GM12878 (cell line): ENCODE measurements around the gene LGALS3. TPM values are rescaled to one million over a fixed set of nuclear protein-coding genes. Genes with fewer than 3 reads are reported as not detected.

Source experiments
- ATAC-seq: fragments of 200-7000 bp; cut with Tn5 transposase; 3 replicates; pipeline ENCODE4 v1.9.1; 2020; ENCODE audit warnings: mild to moderate bottlenecking, moderate library complexity
- BruUV-seq: library from RNA; stranded (reverse); fragments of 400-500 nt; replicated peaks from 2 replicates; lab custom pipeline; 2021; lab: Mats Ljungman, UMichigan
- CTCF ChIA-PET: fragments of 300-600 bp; sonication (Branson Sonifier 250); formaldehyde crosslinking; extraction: SDS; loops from one replicate; lab custom pipeline; 2021; ENCODE audit warnings: inconsistent platforms; lab: Yijun Ruan, JAX
- POLR2A ChIA-PET: fragments of 350-600 bp; formaldehyde crosslinking; extraction: SDS; loops from one replicate; lab custom pipeline; 2021; ENCODE audit warnings: inconsistent platforms; lab: Charles Lee
- RAD21 ChIA-PET: fragments of 300-600 bp; sonication (Branson Sonifier 250); formaldehyde crosslinking; loops from one replicate; lab custom pipeline; 2023; ENCODE audit warnings: antibody characterized with exemption; ENCODE audit not compliant: unreplicated experiment; lab: Charles Lee
- SMC1A ChIA-PET: fragments of 300-600 bp; sonication (Branson Sonifier 250); formaldehyde crosslinking; loops from one replicate; lab custom pipeline; 2023; ENCODE audit not compliant: unreplicated experiment, uncharacterized antibody; lab: Charles Lee
- DNase-seq: peaks from one replicate; pipeline ENCODE4 v3.0.0-alpha.2; 2011; ENCODE audit warnings: low read depth, low spot score
- FAIRE-seq: peaks from 3 replicates; lab custom pipeline; 2011; peaks lifted over from hg19 to GRCh38; lab: Jason Lieb, UNC
- H2AFZ ChIP-seq: 2 replicates; pipeline ENCODE4 v1.6.0; 2011; ENCODE audit warnings: low read depth, low read length, control low read depth; ENCODE audit not compliant: control insufficient read depth
- H3K27ac ChIP-seq: 2 replicates; pipeline ENCODE4 v1.5.1; 2011; ENCODE audit warnings: control low read depth; ENCODE audit not compliant: control insufficient read depth, insufficient read depth
- H3K27me3 ChIP-seq, 2 experiments: replicated peaks in 1 of 2; 2 replicates each; pipeline versions ENCODE4 v1.6.0 to v1.6.1; 2011; ENCODE audit warnings: low read length in 1 of 2; ENCODE audit not compliant: control insufficient read depth in 2 of 2, insufficient read depth in 2 of 2
- H3K36me3 ChIP-seq, 2 experiments: 2 replicates each; pipeline ENCODE4 v1.5.1; 2011; ENCODE audit warnings: low read length in 1 of 2; ENCODE audit not compliant: control insufficient read depth in 2 of 2, insufficient read depth in 2 of 2
- H3K4me1 ChIP-seq: 2 replicates; pipeline ENCODE4 v1.6.1; 2011; ENCODE audit warnings: mild to moderate bottlenecking, low read length, moderate library complexity, mixed read lengths; ENCODE audit not compliant: control insufficient read depth, insufficient read depth
- H3K4me2 ChIP-seq: 2 replicates; pipeline ENCODE4 v1.6.0; 2011; ENCODE audit warnings: control low read depth; ENCODE audit not compliant: control insufficient read depth, insufficient read depth
- H3K4me3 ChIP-seq: fragments of 200-600 bp; sonication (generic); 2 replicates; pipeline ENCODE4 v1.5.1; 2016
- H3K79me2 ChIP-seq: 2 replicates; pipeline ENCODE4 v1.6.0; 2011; ENCODE audit warnings: low read length; ENCODE audit not compliant: control insufficient read depth, insufficient read depth
- H3K9ac ChIP-seq: 2 replicates; pipeline ENCODE4 v1.8.0; 2011; ENCODE audit warnings: low read length, control low read depth, mixed read lengths; ENCODE audit not compliant: control insufficient read depth, insufficient read depth
- H3K9me3 ChIP-seq: replicated peaks from 3 replicates; pipeline ENCODE4 v1.5.1; 2011; ENCODE audit warnings: mild to moderate bottlenecking, low read length; ENCODE audit not compliant: control insufficient read depth, insufficient read depth
- H4K20me1 ChIP-seq: 2 replicates; pipeline ENCODE4 v1.6.0; 2011; ENCODE audit not compliant: control insufficient read depth, insufficient read depth
- ATF7 ChIP-seq: fragments of 450-650 bp; IDR thresholded peaks from 2 replicates; pipeline ENCODE4 v1.6.1; 2016; ENCODE audit warnings: low read depth, mild to moderate bottlenecking
- CHD2 ChIP-seq: IDR thresholded peaks from 2 replicates; pipeline ENCODE4 v1.6.1; 2011; ENCODE audit warnings: low read depth, low read length, improper control_type of control experiment, borderline replicate concordance
- CHD4 ChIP-seq: fragments of 200-600 bp; sonication (generic); IDR thresholded peaks from 2 replicates; pipeline ENCODE4 v1.6.1; 2016; ENCODE audit warnings: mild to moderate bottlenecking
- LARP7 ChIP-seq: fragments of 450-650 bp; IDR thresholded peaks from 2 replicates; pipeline ENCODE4 v1.6.1; 2017; ENCODE audit warnings: mild to moderate bottlenecking
- NR2C1 ChIP-seq: fragments of 450-650 bp; IDR thresholded peaks from 2 replicates; pipeline ENCODE4 v1.6.1; 2017; ENCODE audit warnings: antibody characterized with exemption, mild to moderate bottlenecking, moderate library complexity
- NR2C2 ChIP-seq: IDR thresholded peaks from 2 replicates; pipeline ENCODE4 v1.6.1; 2011; ENCODE audit warnings: borderline replicate concordance, low read depth; ENCODE audit not compliant: control insufficient read depth, insufficient read length
- RAD51 ChIP-seq: fragments of 450-650 bp; IDR thresholded peaks from 2 replicates; pipeline ENCODE4 v1.6.1; 2016; ENCODE audit warnings: moderate library complexity, mild to moderate bottlenecking, inconsistent platforms
- RCOR1 ChIP-seq: conservative IDR thresholded peaks from 2 replicates; pipeline ENCODE4 v1.6.1; 2012; ENCODE audit warnings: low read depth, low read length, improper control_type of control experiment
- RUNX3 ChIP-seq: IDR thresholded peaks from 2 replicates; pipeline ENCODE4 v1.6.1; 2012; ENCODE audit warnings: low read length, inconsistent platforms
- SKIL ChIP-seq: fragments of 450-650 bp; IDR thresholded peaks from 2 replicates; pipeline ENCODE4 v1.6.1; 2017; ENCODE audit warnings: mild to moderate bottlenecking, low read depth, inconsistent platforms; ENCODE audit not compliant: poor library complexity, severe bottlenecking
- SUPT20H ChIP-seq: IDR thresholded peaks from 2 replicates; pipeline ENCODE4 v1.6.1; 2011; ENCODE audit warnings: low read depth, mild to moderate bottlenecking, low read length, moderate library complexity, borderline replicate concordance; ENCODE audit not compliant: control insufficient read depth
- SUZ12 ChIP-seq: fragments of 200-600 bp; sonication (generic); IDR thresholded peaks from one replicate; pipeline ENCODE4 v1.6.1; 2018; ENCODE audit warnings: antibody characterized with exemption, mild to moderate bottlenecking; ENCODE audit not compliant: unreplicated experiment
- YBX1 ChIP-seq: fragments of 450-650 bp; IDR thresholded peaks from 2 replicates; pipeline ENCODE4 v1.6.1; 2016; ENCODE audit warnings: antibody characterized with exemption
- ZBTB11 ChIP-seq: fragments of 450-650 bp; formaldehyde crosslinking; IDR thresholded peaks from 2 replicates; pipeline ENCODE4 v1.5.0; 2022; ENCODE audit warnings: mild to moderate bottlenecking, missing genetic modification characterization
- ZNF384 ChIP-seq: IDR thresholded peaks from 2 replicates; pipeline ENCODE4 v1.6.1; 2012; ENCODE audit warnings: low read depth, mild to moderate bottlenecking, low read length, improper control_type of control experiment, borderline replicate concordance
- ZNF622 ChIP-seq: fragments of 450-650 bp; IDR thresholded peaks from 2 replicates; pipeline ENCODE4 v1.6.1; 2017; ENCODE audit warnings: mild to moderate bottlenecking, inconsistent platforms
- WGBS: methylation state at CpG from one replicate; pipeline ENCODE4 v1.1.6; 2016; ENCODE audit warnings: low lambda C conversion rate; ENCODE audit not compliant: insufficient replicate concordance, insufficient coverage; ENCODE audit errors: missing lambda C conversion rate; 5-methylcytosine and 5-hydroxymethylcytosine counted together
- in situ Hi-C: fragments of 300-500 bp; cut with MboI; formaldehyde crosslinking; loops from 9 replicates; pipeline ENCODE4 v1.14.3; 2018; ENCODE audit warnings: mixed read lengths
- intact Hi-C: fragments of 100-400 bp; cut with micrococcal nuclease; formaldehyde crosslinking; loops from one replicate; pipeline ENCODE4 v1.14.2; 2022; ENCODE audit not compliant: unreplicated experiment
- polyA plus RNA-seq, 11 experiments: library from polyadenylated mRNA; depleted of rRNA in 4 of 11; unstranded in 6 of 11; stranded (reverse) in 5 of 11; fragments of >200 nt; fragmentation: Nextera tagmentation in 4 of 11; fragmentation: Illumina TruSeq in 1 of 11; extraction: Ambion mirVana in 4 of 11; extraction: Trizol in 1 of 11; gene quantifications; 1 replicate in 1 of 11; 2 replicates in 10 of 11; pipeline versions ENCODE4 v1.2.1 to v1.2.3, GENCODE V29; 2011 to 2016; ENCODE audit warnings: inconsistent platforms in 2 of 11, missing spikeins in 2 of 11, low read depth in 1 of 11
- total RNA-seq, 4 experiments: library from RNA; depleted of rRNA in 3 of 4; stranded (reverse); fragments of >200 nt in 3 of 4; fragmentation: Illumina TruSeq in 1 of 4; extraction: Trizol in 1 of 4; gene quantifications; 2 replicates each; pipeline versions ENCODE4 v1.2.1 to v1.2.3, GENCODE V29; 2013 to 2021

The LGALS3 gene
- total and polyA plus RNA-seq, 10 of the 15 experiments (the other 5 are each of a cell fraction or from before 2014, with no cell fraction given) = 1.5 to 34.2 (median 18.4) TPM

GRCh38 chr14:55191203-55192053 is 62.4 kb downstream of the LGALS3 start, which contains the start of gene DLGAP5:
DLGAP5 (minus strand) TSS chr14:55191585; CDS start chr14:55189179, 2,406 bp downstream.
- Histone ChIP-seq H3K27ac (peak within 1 kb of the TSS; percentile 77), H3K79me2 (peaks cover 42% of the 10 kb centered on the region), H2AFZ (peak within 1 kb of the TSS; percentile 83), H3K9ac (peak within 1 kb of the TSS; percentile 93), H3K27me3 (no peaks in the 10 kb centered on the region), H3K9me3 (no peaks in the 10 kb centered on the region; the same call in 2 of the 3 replicates), H4K20me1 (no peaks in the 10 kb centered on the region), H3K4me3 (peak within 1 kb of the TSS; percentile 85), H3K36me3 (no peaks in the 10 kb centered on the region; a peak in 1 of 4 replicates), H3K4me1 (peaks cover 4% of the 10 kb centered on the region; the same call in 1 of the 2 replicates), H3K4me2 (peak within 1 kb of the TSS; percentile 83)
- POLR2A ChIA-PET = interaction anchor here (0.6 to 1.9 kb wide), 18 partner anchors 9 to 176 kb away, joined by 3 to 11 read pairs (median 4); partner anchors contain the start of genes LGALS3 and MAPK1IP1L
- DNase-seq (peak; percentile 98), ATAC-seq (peak; percentile 98), FAIRE-seq (peak; percentile 94)
- in situ Hi-C loops (no loop called here), intact Hi-C loops (loop anchor here (5.0 to 10.0 kb wide), 2 partner anchors 89 to 923 kb away; partner anchors contain the start of gene PELI2)
- WGBS = 1% methylated on average over 44 of the region's 46 CpGs
- RAD21 ChIA-PET = interaction anchor here (0.7 to 1.8 kb wide), 10 partner anchors 21 to 237 kb away, joined by 3 to 9 read pairs (median 4); partner anchors contain the start of gene MAPK1IP1L
- CTCF ChIA-PET = interaction anchor here (0.6 to 1.7 kb wide), 8 partner anchors 22 to 163 kb away, joined by 3 to 10 read pairs (median 4); partner anchors contain the start of gene MAPK1IP1L
- TSS peak; percentile 87 for BruUV-seq
- SMC1A ChIA-PET = interaction anchor here (0.6 to 1.7 kb wide), 10 partner anchors 9 to 1013 kb away, joined by 3 to 7 read pairs (median 4); no protein-coding TSS in a partner anchor
- no peak for TF ChIP-seq YBX1
- no peak for TF ChIP-seq ZBTB11
- no peak for TF ChIP-seq RUNX3
- peak; percentile 78 for TF ChIP-seq ATF7
- no peak for TF ChIP-seq LARP7
- TF ChIP-seq RCOR1 = no peak
- no peak for TF ChIP-seq NR2C1
- TF ChIP-seq NR2C2 = no peak
- TF ChIP-seq SUZ12 = no peak
- TF ChIP-seq ZNF384 = no peak
- no peak for TF ChIP-seq SUPT20H
- peak; percentile 94 for TF ChIP-seq CHD2
- TF ChIP-seq ZNF622 = no peak
- no peak for TF ChIP-seq SKIL
- TF ChIP-seq RAD51 = no peak
- TF ChIP-seq CHD4 = no peak
